GM12878 (cell line): ENCODE measurements around the gene PRKAG3. TPM values are rescaled to one million over a fixed set of nuclear protein-coding genes. Genes with fewer than 3 reads are reported as not detected.

Experiments
- ATAC-seq: fragments of 200-7000 bp; cut with Tn5 transposase; 3 replicates; pipeline ENCODE4 v1.9.1; 2020; ENCODE audit warnings: mild to moderate bottlenecking, moderate library complexity
- BruUV-seq: library from RNA; stranded (reverse); fragments of 400-500 nt; replicated peaks from 2 replicates; lab custom pipeline; 2021; lab: Mats Ljungman, UMichigan
- CTCF ChIA-PET: fragments of 300-600 bp; sonication (Branson Sonifier 250); formaldehyde crosslinking; extraction: SDS; loops from one replicate; lab custom pipeline; 2021; ENCODE audit warnings: inconsistent platforms; lab: Yijun Ruan, JAX
- POLR2A ChIA-PET: fragments of 350-600 bp; formaldehyde crosslinking; extraction: SDS; loops from one replicate; lab custom pipeline; 2021; ENCODE audit warnings: inconsistent platforms; lab: Charles Lee
- RAD21 ChIA-PET: fragments of 300-600 bp; sonication (Branson Sonifier 250); formaldehyde crosslinking; loops from one replicate; lab custom pipeline; 2023; ENCODE audit warnings: antibody characterized with exemption; ENCODE audit not compliant: unreplicated experiment; lab: Charles Lee
- SMC1A ChIA-PET: fragments of 300-600 bp; sonication (Branson Sonifier 250); formaldehyde crosslinking; loops from one replicate; lab custom pipeline; 2023; ENCODE audit not compliant: unreplicated experiment, uncharacterized antibody; lab: Charles Lee
- DNase-seq: peaks from one replicate; pipeline ENCODE4 v3.0.0-alpha.2; 2011; ENCODE audit warnings: low read depth, low spot score
- FAIRE-seq: peaks from 3 replicates; lab custom pipeline; 2011; peaks lifted over from hg19 to GRCh38; lab: Jason Lieb, UNC
- H2AFZ ChIP-seq: 2 replicates; pipeline ENCODE4 v1.6.0; 2011; ENCODE audit warnings: low read depth, low read length, control low read depth; ENCODE audit not compliant: control insufficient read depth
- H3K27ac ChIP-seq: 2 replicates; pipeline ENCODE4 v1.5.1; 2011; ENCODE audit warnings: control low read depth; ENCODE audit not compliant: control insufficient read depth, insufficient read depth
- H3K27me3 ChIP-seq, 2 experiments: replicated peaks in 1 of 2; 2 replicates each; pipeline versions ENCODE4 v1.6.0 to v1.6.1; 2011; ENCODE audit warnings: low read length in 1 of 2; ENCODE audit not compliant: control insufficient read depth in 2 of 2, insufficient read depth in 2 of 2
- H3K36me3 ChIP-seq, 2 experiments: 2 replicates each; pipeline ENCODE4 v1.5.1; 2011; ENCODE audit warnings: low read length in 1 of 2; ENCODE audit not compliant: control insufficient read depth in 2 of 2, insufficient read depth in 2 of 2
- H3K4me1 ChIP-seq: 2 replicates; pipeline ENCODE4 v1.6.1; 2011; ENCODE audit warnings: mild to moderate bottlenecking, low read length, moderate library complexity, mixed read lengths; ENCODE audit not compliant: control insufficient read depth, insufficient read depth
- H3K4me2 ChIP-seq: 2 replicates; pipeline ENCODE4 v1.6.0; 2011; ENCODE audit warnings: control low read depth; ENCODE audit not compliant: control insufficient read depth, insufficient read depth
- H3K4me3 ChIP-seq: fragments of 200-600 bp; sonication (generic); 2 replicates; pipeline ENCODE4 v1.5.1; 2016
- H3K79me2 ChIP-seq: 2 replicates; pipeline ENCODE4 v1.6.0; 2011; ENCODE audit warnings: low read length; ENCODE audit not compliant: control insufficient read depth, insufficient read depth
- H3K9ac ChIP-seq: 2 replicates; pipeline ENCODE4 v1.8.0; 2011; ENCODE audit warnings: low read length, control low read depth, mixed read lengths; ENCODE audit not compliant: control insufficient read depth, insufficient read depth
- H3K9me3 ChIP-seq: replicated peaks from 3 replicates; pipeline ENCODE4 v1.5.1; 2011; ENCODE audit warnings: mild to moderate bottlenecking, low read length; ENCODE audit not compliant: control insufficient read depth, insufficient read depth
- H4K20me1 ChIP-seq: 2 replicates; pipeline ENCODE4 v1.6.0; 2011; ENCODE audit not compliant: control insufficient read depth, insufficient read depth
- BHLHE40 ChIP-seq, 2 experiments: fragments of 450-650 bp in 1 of 2; IDR thresholded peaks; 2 replicates each; pipeline ENCODE4 v1.6.1; 2011 to 2017; ENCODE audit warnings: low read depth in 2 of 2, borderline replicate concordance in 1 of 2, improper control_type of control experiment in 1 of 2, low read length in 1 of 2, mild to moderate bottlenecking in 1 of 2
- BMI1 ChIP-seq: fragments of 450-650 bp; IDR thresholded peaks from 2 replicates; pipeline ENCODE4 v1.6.1; 2016; ENCODE audit warnings: mild to moderate bottlenecking, moderate library complexity, borderline replicate concordance
- IKZF1 ChIP-seq: fragments of 450-650 bp; conservative IDR thresholded peaks from 2 replicates; pipeline ENCODE4 v1.6.1; 2017; ENCODE audit warnings: antibody characterized with exemption, mild to moderate bottlenecking
- RFX5 ChIP-seq: IDR thresholded peaks from 2 replicates; pipeline ENCODE4 v1.6.1; 2011; ENCODE audit warnings: low read depth, low read length, improper control_type of control experiment
- SPI1 ChIP-seq: IDR thresholded peaks from 2 replicates; pipeline ENCODE4 v1.6.1; 2011; ENCODE audit warnings: low read depth, mild to moderate bottlenecking, low read length, moderate library complexity, borderline replicate concordance; ENCODE audit not compliant: insufficient read depth
- SREBF2 ChIP-seq: IDR thresholded peaks from 2 replicates; pipeline ENCODE4 v1.6.1; 2012; ENCODE audit warnings: mild to moderate bottlenecking, low read length
- ZSCAN29 ChIP-seq: fragments of 450-650 bp; IDR thresholded peaks from 2 replicates; pipeline ENCODE4 v1.6.1; 2017; ENCODE audit warnings: mild to moderate bottlenecking, moderate library complexity
- WGBS: methylation state at CpG from one replicate; pipeline ENCODE4 v1.1.6; 2016; ENCODE audit warnings: low lambda C conversion rate; ENCODE audit not compliant: insufficient replicate concordance, insufficient coverage; ENCODE audit errors: missing lambda C conversion rate; 5-methylcytosine and 5-hydroxymethylcytosine counted together
- in situ Hi-C: fragments of 300-500 bp; cut with MboI; formaldehyde crosslinking; loops from 9 replicates; pipeline ENCODE4 v1.14.3; 2018; ENCODE audit warnings: mixed read lengths
- intact Hi-C: fragments of 100-400 bp; cut with micrococcal nuclease; formaldehyde crosslinking; loops from one replicate; pipeline ENCODE4 v1.14.2; 2022; ENCODE audit not compliant: unreplicated experiment
- polyA plus RNA-seq, 11 experiments: library from polyadenylated mRNA; depleted of rRNA in 4 of 11; unstranded in 6 of 11; stranded (reverse) in 5 of 11; fragments of >200 nt; fragmentation: Nextera tagmentation in 4 of 11; fragmentation: Illumina TruSeq in 1 of 11; extraction: Ambion mirVana in 4 of 11; extraction: Trizol in 1 of 11; gene quantifications; 1 replicate in 1 of 11; 2 replicates in 10 of 11; pipeline versions ENCODE4 v1.2.1 to v1.2.3, GENCODE V29; 2011 to 2016; ENCODE audit warnings: inconsistent platforms in 2 of 11, missing spikeins in 2 of 11, low read depth in 1 of 11
- total RNA-seq, 4 experiments: library from RNA; depleted of rRNA in 3 of 4; stranded (reverse); fragments of >200 nt in 3 of 4; fragmentation: Illumina TruSeq in 1 of 4; extraction: Trizol in 1 of 4; gene quantifications; 2 replicates each; pipeline versions ENCODE4 v1.2.1 to v1.2.3, GENCODE V29; 2013 to 2021

The PRKAG3 gene
- total and polyA plus RNA-seq, 10 of the 15 experiments (the other 5 are each of a cell fraction or from before 2014, with no cell fraction given), result 0.04 to 0.12 (median 0.06) TPM; not detected in 7

DNA sequence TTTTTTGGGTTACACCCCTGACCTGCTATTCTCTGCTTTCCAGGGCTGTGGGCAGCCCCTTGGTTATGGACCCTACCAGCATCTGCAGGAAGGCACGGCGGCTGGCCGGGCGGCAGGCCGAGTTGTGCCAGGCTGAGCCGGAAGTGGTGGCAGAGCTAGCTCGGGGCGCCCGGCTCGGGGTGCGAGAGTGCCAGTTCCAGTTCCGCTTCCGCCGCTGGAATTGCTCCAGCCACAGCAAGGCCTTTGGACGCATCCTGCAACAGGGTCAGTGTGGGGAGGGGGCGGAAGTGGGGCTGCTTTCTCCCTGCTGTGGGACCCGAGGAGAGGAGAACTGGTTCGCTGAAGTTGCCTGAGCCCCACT, 39.4 kb upstream of the PRKAG3 start:
- in situ Hi-C loops (no loop called here), intact Hi-C loops (no loop called here)
- Histone ChIP-seq H3K36me3 (no peaks in the 10 kb centered on the region), H2AFZ (peak overlapping the region; percentile 15; the same call in 1 of the 2 replicates), H3K4me2 (peak overlapping the region; percentile 44), H3K27ac (no peak overlapping the region), H3K9me3 (no peaks in the 10 kb centered on the region), H3K9ac (no peak overlapping the region), H3K27me3 (peaks cover 13 to 30% of the 10 kb centered on the region in 2 experiments), H3K79me2 (no peaks in the 10 kb centered on the region), H3K4me1 (peaks cover 21% of the 10 kb centered on the region), H4K20me1 (no peaks in the 10 kb centered on the region), H3K4me3 (no peak overlapping the region)
- POLR2A ChIA-PET, result interaction anchor here (0.5 kb wide), 1 partner anchor 211 kb away, joined by 3 read pairs; the partner anchor contains the start of genes BCS1L and ZNF142
- TF ChIP-seq SREBF2, result no peak
- TF ChIP-seq RFX5, result no peak
- no peak for TF ChIP-seq BMI1
- TF ChIP-seq BHLHE40 (IDR thresholded peaks at IDR 0.05; ENCODE audit: borderline replicate concordance in 1 of 2, low read depth in 2 of 2, low read length in 1 of 2), result no peak
- TF ChIP-seq SPI1, result peak; percentile 33; the same call in 1 of the 2 replicates
- no peak for TF ChIP-seq ZSCAN29
- TF ChIP-seq IKZF1, result peak; percentile 36; the same call in 1 of the 2 replicates
- WGBS, result 3% methylated on average over 18 of the region's 18 CpGs
- CTCF ChIA-PET, result interaction anchor here (21.9 kb wide), 1 partner anchor 30 kb away, joined by 1364 read pairs; no protein-coding TSS in a partner anchor
- ATAC-seq, result no peak
- SMC1A ChIA-PET, result interaction anchor here (0.7 to 1.9 kb wide), 5 partner anchors 9 to 37 kb away, joined by 3 to 5 read pairs (median 4); partner anchors contain the start of gene WNT10A
- DNase-seq, result no peak
- no peak for FAIRE-seq
- BruUV-seq, result no TSS peak
- RAD21 ChIA-PET, result interaction anchor here (2.1 kb wide), 1 partner anchor 27 kb away, joined by 11 read pairs; no protein-coding TSS in a partner anchor
